Measurements from ENCODE around the gene ARHGAP18. TPM values are rescaled to one million over a fixed set of nuclear protein-coding genes. Genes with fewer than 3 reads are reported as not detected.

ARHGAP18 gene
- total and polyA plus RNA-seq, 2 of the 13 experiments (the other 11 are each of a cell fraction or from before 2014, with no cell fraction given), result 58.2 to 115 TPM

- TF ChIP-seq RBM22 (optimal IDR thresholded peaks at IDR 0.05; ENCODE audit: low read length), result peak; percentile 41
- TF ChIP-seq ZSCAN31 (CRISPR knock-in tag; IDR thresholded peaks at IDR 0.05; ENCODE audit: low read depth), result no peak
- no peak for TF ChIP-seq ATF7-NPFF (CRISPR knock-in tag; IDR thresholded peaks at IDR 0.05; ENCODE audit: low read depth)
- TF ChIP-seq DRAP1 (CRISPR knock-in tag; IDR thresholded peaks at IDR 0.05), result no peak
- no peak for TF ChIP-seq GRHL1 (CRISPR knock-in tag; conservative IDR thresholded peaks at IDR 0.05)
- TF ChIP-seq ZNF253 (CRISPR knock-in tag; IDR thresholded peaks at IDR 0.05; ENCODE audit: borderline replicate concordance), result no peak
- no peak for TF ChIP-seq KLF15 (CRISPR knock-in tag; IDR thresholded peaks at IDR 0.05; ENCODE audit: borderline replicate concordance)
- TF ChIP-seq SMARCE1 (IDR thresholded peaks at IDR 0.05; ENCODE audit: borderline replicate concordance), result no peak
- no peak for TF ChIP-seq CENPT (CRISPR knock-in tag; IDR thresholded peaks at IDR 0.05; ENCODE audit: low read depth)
- TF ChIP-seq ZNF609 (CRISPR knock-in tag; IDR thresholded peaks at IDR 0.05; ENCODE audit: borderline replicate concordance), result no peak
- no peak for TF ChIP-seq ELF1 (CRISPR knock-in tag; IDR thresholded peaks at IDR 0.05)
- no peak for TF ChIP-seq MBNL3 (CRISPR knock-in tag; conservative IDR thresholded peaks at IDR 0.05)
- TF ChIP-seq ATF2 (CRISPR knock-in tag; IDR thresholded peaks at IDR 0.05), result no peak
- TF ChIP-seq ZNF607 (CRISPR knock-in tag; IDR thresholded peaks at IDR 0.05; ENCODE audit: borderline replicate concordance), result 0 out of 2 replicates have a peak, but pooled peaks have one; percentile 27
- no peak for TF ChIP-seq ZNF543 (CRISPR knock-in tag; IDR thresholded peaks at IDR 0.05)
- no peak for TF ChIP-seq MEIS1 (CRISPR knock-in tag; IDR thresholded peaks at IDR 0.05; ENCODE audit: borderline replicate concordance)
- no peak for TF ChIP-seq NAIF1 (CRISPR knock-in tag; IDR thresholded peaks at IDR 0.05; ENCODE audit: borderline replicate concordance)
- TF ChIP-seq, protein P1, sequence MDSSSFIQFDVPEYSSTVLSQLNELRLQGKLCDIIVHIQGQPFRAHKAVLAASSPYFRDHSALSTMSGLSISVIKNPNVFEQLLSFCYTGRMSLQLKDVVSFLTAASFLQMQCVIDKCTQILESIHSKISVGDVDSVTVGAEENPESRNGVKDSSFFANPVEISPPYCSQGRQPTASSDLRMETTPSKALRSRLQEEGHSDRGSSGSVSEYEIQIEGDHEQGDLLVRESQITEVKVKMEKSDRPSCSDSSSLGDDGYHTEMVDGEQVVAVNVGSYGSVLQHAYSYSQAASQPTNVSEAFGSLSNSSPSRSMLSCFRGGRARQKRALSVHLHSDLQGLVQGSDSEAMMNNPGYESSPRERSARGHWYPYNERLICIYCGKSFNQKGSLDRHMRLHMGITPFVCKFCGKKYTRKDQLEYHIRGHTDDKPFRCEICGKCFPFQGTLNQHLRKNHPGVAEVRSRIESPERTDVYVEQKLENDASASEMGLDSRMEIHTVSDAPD (CRISPR knock-in tag; IDR thresholded peaks at IDR 0.05), result no peak
- TF ChIP-seq, protein P2, sequence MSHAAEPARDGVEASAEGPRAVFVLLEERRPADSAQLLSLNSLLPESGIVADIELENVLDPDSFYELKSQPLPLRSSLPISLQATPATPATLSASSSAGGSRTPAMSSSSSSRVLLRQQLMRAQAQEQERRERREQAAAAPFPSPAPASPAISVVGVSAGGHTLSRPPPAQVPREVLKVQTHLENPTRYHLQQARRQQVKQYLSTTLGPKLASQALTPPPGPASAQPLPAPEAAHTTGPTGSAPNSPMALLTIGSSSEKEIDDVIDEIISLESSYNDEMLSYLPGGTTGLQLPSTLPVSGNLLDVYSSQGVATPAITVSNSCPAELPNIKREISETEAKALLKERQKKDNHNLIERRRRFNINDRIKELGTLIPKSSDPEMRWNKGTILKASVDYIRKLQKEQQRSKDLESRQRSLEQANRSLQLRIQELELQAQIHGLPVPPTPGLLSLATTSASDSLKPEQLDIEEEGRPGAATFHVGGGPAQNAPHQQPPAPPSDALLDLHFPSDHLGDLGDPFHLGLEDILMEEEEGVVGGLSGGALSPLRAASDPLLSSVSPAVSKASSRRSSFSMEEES (CRISPR knock-in tag; IDR thresholded peaks at IDR 0.05), result 0 out of 2 replicates have a peak, but pooled peaks have one; percentile 13
Measured at GRCh38 chr6:129593233-129593564, 116.8 kb downstream of the ARHGAP18 start (continued).
